Transverse colon (tissue), 4 donors: ENCODE results near the gene PRH2. TPM values are rescaled to one million over a fixed set of nuclear protein-coding genes. Genes with fewer than 3 reads are reported as not detected.

ENCODE experiments used
- DNase-seq: peaks from one replicate; pipeline ENCODE4 v3.0.0-alpha.2; 2019
- H3K27ac ChIP-seq, 4 donors: fragments of 200-600 bp; sonication (generic); 2 replicates each; pipeline ENCODE4 v1.5.1; 2016 to 2018; ENCODE audit warnings: inconsistent platforms in 4 of 4
- H3K27me3 ChIP-seq: fragments of 200-600 bp; sonication (generic); 2 replicates; pipeline ENCODE4 v1.5.1; 2017; ENCODE audit warnings: inconsistent platforms
- H3K36me3 ChIP-seq, 4 donors: fragments of 200-600 bp; sonication (generic); 2 replicates each; pipeline ENCODE4 v1.5.1; 2017 to 2019; ENCODE audit warnings: inconsistent platforms in 4 of 4
- H3K4me1 ChIP-seq, 4 donors: fragments of 200-600 bp; sonication (generic); 2 replicates each; pipeline ENCODE4 v1.5.1; 2017 to 2020; ENCODE audit warnings: inconsistent platforms in 4 of 4
- H3K4me3 ChIP-seq, 4 donors: fragments of 200-600 bp; sonication (generic); 1 replicate in 1 of 4; 2 replicates in 3 of 4; pipeline versions ENCODE4 v1.5.1 to v1.6.1; 2017 to 2019; ENCODE audit warnings: inconsistent platforms in 4 of 4
- H3K9me3 ChIP-seq, 2 donors: fragments of 200-600 bp; sonication (generic); 2 replicates each; pipeline ENCODE4 v1.5.1; 2017 to 2019; ENCODE audit warnings: inconsistent platforms in 2 of 2
- EP300 ChIP-seq: sonication (generic); formaldehyde crosslinking; IDR thresholded peaks from one replicate; pipeline ENCODE4 v1.6.1; 2017; ENCODE audit warnings: antibody characterized with exemption, low read depth
- POLR2A ChIP-seq: fragments of 450-650 bp; IDR thresholded peaks from one replicate; pipeline ENCODE4 v1.6.1; 2016; ENCODE audit warnings: antibody characterized with exemption, mild to moderate bottlenecking, moderate library complexity
- POLR2AphosphoS5 ChIP-seq, 3 donors: sonication (generic); formaldehyde crosslinking; IDR thresholded peaks; one replicate each; pipeline ENCODE4 v1.6.1; 2016; ENCODE audit warnings: antibody characterized with exemption in 3 of 3
- WGBS, 2 donors: methylation state at CpG; one replicate each; pipeline ENCODE4 v1.1.5; 2018; ENCODE audit warnings: low coverage in 1 of 2; 5-methylcytosine and 5-hydroxymethylcytosine counted together
- in situ Hi-C, 4 donors: fragments of 200-750 bp; cut with MboI; loops; one replicate each; pipeline versions ENCODE4 v1.15.0 to v1.15.1; 2017; ENCODE audit warnings: low sequenced_read_pairs in 3 of 4, low pct_ligation_motif_present in 1 of 4, low pct_unique_long_range_greater_than_20kb in 1 of 4
- intact Hi-C: fragments of 100-400 bp; cut with DNase I; formaldehyde crosslinking; loops from one replicate; pipeline ENCODE4 v1.15.1; 2023; ENCODE audit warnings: low total_unique reads
- total RNA-seq, 4 donors: library from RNA; depleted of rRNA; stranded (reverse); fragments of >200 nt; gene quantifications; one replicate each; pipeline ENCODE4 v1.1.0, GENCODE V29; 2016
- TF ChIP-seq, protein P1 (sequence below), 5 experiments: fragments of 200-600 bp in 3 of 5; fragments of 450-650 bp in 2 of 5; sonication (generic) in 3 of 5; IDR thresholded peaks; 1 replicate in 2 of 5; 2 replicates in 3 of 5; pipeline ENCODE4 v1.5.1; 2016 to 2017; ENCODE audit warnings: antibody characterized with exemption in 5 of 5, inconsistent platforms in 3 of 5, mild to moderate bottlenecking in 2 of 5, moderate library complexity in 1 of 5

PRH2 gene
- total RNA-seq, result not detected

DNA sequence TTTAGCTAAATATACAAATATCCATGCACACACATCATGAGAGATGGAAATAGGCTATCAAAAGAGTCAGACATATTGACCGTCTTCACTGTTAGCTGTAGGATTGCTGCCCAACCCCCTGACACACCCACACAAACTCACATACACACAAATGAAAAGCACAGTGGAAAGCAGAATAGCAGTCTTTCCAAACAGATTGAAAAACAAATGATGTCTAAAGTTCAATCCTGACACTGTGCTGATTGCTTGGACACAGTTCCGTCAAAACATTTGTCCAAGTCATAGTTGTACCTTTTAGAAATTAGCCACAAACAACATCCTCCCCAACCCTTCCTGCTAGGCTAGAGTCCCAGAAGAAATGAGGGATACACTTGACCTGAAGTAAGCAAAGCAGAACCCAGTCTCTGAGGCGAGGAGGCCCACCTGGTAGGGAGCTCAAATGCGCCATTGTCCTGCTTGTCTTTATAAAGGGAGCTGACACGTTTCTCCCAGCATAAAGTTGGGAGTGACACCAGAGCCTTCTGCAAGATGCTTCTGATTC is at the start of gene PRH2:
PRH2 (plus strand) TSS at position 491 of the 541 bp plus-strand sequence; CDS start at position 529, 38 bp downstream.
- Histone ChIP-seq H3K27ac (no peak within 1 kb of the TSS), H3K36me3 (no peaks in the 10 kb centered on the region), H3K4me3 (no peak within 1 kb of the TSS), H3K9me3 (no peaks in the 10 kb centered on the region), H3K4me1 (no peaks in the 10 kb centered on the region), H3K27me3 (no peaks in the 10 kb centered on the region)
- 95 to 100% methylated on average over 1 to 5 of the region's 5 CpGs for WGBS, 2 donors
- in situ Hi-C loops, result no loop called here
- TF ChIP-seq EP300 (no peak), POLR2AphosphoS5 (IDR thresholded peaks at IDR 0.05) (no peak), POLR2A (no peak)
- TF ChIP-seq, protein P1, sequence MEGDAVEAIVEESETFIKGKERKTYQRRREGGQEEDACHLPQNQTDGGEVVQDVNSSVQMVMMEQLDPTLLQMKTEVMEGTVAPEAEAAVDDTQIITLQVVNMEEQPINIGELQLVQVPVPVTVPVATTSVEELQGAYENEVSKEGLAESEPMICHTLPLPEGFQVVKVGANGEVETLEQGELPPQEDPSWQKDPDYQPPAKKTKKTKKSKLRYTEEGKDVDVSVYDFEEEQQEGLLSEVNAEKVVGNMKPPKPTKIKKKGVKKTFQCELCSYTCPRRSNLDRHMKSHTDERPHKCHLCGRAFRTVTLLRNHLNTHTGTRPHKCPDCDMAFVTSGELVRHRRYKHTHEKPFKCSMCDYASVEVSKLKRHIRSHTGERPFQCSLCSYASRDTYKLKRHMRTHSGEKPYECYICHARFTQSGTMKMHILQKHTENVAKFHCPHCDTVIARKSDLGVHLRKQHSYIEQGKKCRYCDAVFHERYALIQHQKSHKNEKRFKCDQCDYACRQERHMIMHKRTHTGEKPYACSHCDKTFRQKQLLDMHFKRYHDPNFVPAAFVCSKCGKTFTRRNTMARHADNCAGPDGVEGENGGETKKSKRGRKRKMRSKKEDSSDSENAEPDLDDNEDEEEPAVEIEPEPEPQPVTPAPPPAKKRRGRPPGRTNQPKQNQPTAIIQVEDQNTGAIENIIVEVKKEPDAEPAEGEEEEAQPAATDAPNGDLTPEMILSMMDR (IDR thresholded peaks at IDR 0.05), result no peak
- DNase-seq, result no peak
- intact Hi-C loops, result no loop called here

DNA sequence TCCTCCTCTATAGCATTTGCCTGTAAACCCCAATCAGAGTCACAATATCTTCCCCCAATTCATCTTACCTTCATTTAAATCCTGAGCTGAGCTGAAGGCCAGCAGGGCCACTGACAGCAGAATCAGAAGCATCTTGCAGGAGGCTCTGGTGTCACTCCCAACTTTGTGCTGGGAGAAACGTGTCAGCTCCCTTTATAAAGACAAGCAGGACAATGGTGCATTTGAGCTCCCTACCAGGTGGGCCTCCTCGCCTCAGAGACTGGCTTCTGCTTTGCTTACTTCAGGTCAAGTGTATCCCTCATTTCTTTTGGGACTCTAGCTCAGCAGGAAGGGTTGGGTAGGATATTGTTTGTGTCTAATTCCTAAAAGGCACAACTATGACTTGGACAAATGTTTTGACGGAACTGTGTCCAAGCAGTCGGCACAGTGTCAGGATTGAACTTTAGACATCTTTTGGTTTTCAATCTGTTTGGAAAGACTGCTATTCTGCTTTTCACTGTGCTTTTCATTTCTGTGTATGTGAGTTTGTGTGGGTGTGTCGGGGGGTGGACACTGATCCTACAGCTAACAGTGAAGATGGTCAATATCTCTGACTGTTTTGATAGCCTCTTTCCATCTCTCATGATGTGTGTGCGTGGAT is 44.8 kb upstream of the PRH2 start, which contains the start of gene PRH1:
PRH1 (minus strand) TSS at position 170 of the 640 bp plus-strand sequence; CDS start at position 132, 38 bp downstream.
- no peak within 1 kb of the TSS for H3K4me3 ChIP-seq
- H3K36me3 ChIP-seq, result no peaks in the 10 kb centered on the region
- TF ChIP-seq POLR2A (no peak), POLR2AphosphoS5 (IDR thresholded peaks at IDR 0.05) (no peak), EP300 (no peak)
- TF ChIP-seq, protein P1 (IDR thresholded peaks at IDR 0.05), result no peak
- H3K4me1 ChIP-seq, result no peaks in the 10 kb centered on the region
- H3K27ac ChIP-seq, result no peak within 1 kb of the TSS
- 94 to 95% methylated on average over 4 to 6 of the region's 6 CpGs for WGBS, 2 donors
- in situ Hi-C loops (no loop called here), intact Hi-C loops (loop anchor here (10.0 kb wide), 1 partner anchor 1729 kb away; no protein-coding TSS in a partner anchor)
- no peak for DNase-seq
- no peaks in the 10 kb centered on the region for H3K9me3 ChIP-seq
- H3K27me3 ChIP-seq, result no peaks in the 10 kb centered on the region

DNA sequence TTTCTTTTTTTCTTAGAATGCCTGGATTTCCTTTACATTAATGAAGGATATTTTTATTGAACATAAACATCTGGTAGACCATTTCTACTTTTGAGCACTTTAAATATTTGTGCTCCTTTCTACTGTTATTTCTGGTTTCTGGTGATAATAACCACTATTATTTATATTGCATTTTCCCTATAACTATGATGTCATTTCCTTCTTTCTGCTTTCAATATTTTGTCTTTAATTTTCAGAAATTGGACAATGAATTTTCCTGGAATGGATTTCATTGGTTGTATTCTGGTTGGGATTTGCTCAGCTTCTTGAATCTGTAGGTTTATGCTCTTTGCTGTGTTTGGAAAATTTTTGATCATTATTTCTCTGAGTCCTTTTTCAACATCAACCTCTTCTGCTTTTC is 39.8 kb upstream of the PRH2 start:
- intact Hi-C loops (loop anchor here (10.0 kb wide), 1 partner anchor 1734 kb away; no protein-coding TSS in a partner anchor), in situ Hi-C loops (no loop called here)
- no peaks in the 10 kb centered on the region for H3K27me3 ChIP-seq
- no peak for TF ChIP-seq POLR2AphosphoS5 (IDR thresholded peaks at IDR 0.05)
- no peak for TF ChIP-seq POLR2A
- TF ChIP-seq, protein P1 (IDR thresholded peaks at IDR 0.05), result no peak
- TF ChIP-seq EP300, result no peak
- no peak overlapping the region for H3K4me3 ChIP-seq
- H3K36me3 ChIP-seq, result no peaks in the 10 kb centered on the region
- DNase-seq, result no peak
- no peaks in the 10 kb centered on the region for H3K9me3 ChIP-seq
- no peak overlapping the region for H3K27ac ChIP-seq
- peaks cover 0 to 10% (median 6%) of the 10 kb centered on the region in 4 donors for H3K4me1 ChIP-seq

DNA sequence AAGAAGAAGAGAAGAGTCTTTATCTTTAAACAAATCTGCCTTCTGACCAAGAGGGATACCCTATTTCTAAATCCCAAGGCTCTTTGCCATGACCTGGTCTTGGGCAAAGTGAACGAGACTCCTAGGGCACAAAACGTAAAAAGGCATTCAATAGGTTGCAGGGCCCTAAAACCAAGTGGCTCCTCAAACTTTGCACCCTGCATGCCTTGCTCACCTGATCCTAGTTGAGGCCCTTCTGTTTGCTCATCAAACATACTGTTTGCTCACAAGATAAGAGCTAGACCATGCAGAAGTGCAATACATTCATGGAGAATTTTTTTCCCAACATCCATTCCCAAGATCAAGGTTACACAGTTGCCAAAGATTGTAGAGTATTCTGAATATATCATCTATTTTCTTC is 37.1 kb upstream of the PRH2 start:
- in situ Hi-C loops, result no loop called here
- TF ChIP-seq, protein P1 (IDR thresholded peaks at IDR 0.05), result no peak
- TF ChIP-seq POLR2A (no peak), POLR2AphosphoS5 (IDR thresholded peaks at IDR 0.05) (no peak), EP300 (no peak)
- H3K4me1 ChIP-seq, result peaks cover 0 to 10% (median 6%) of the 10 kb centered on the region in 4 donors
- intact Hi-C loops, result no loop called here
- DNase-seq, result peak; percentile 10
- H3K36me3 ChIP-seq, result no peaks in the 10 kb centered on the region
- H3K4me3 ChIP-seq, result no peak overlapping the region
- no peak overlapping the region for H3K27ac ChIP-seq
- 50 to 58% methylated on average over 2 of the region's 2 CpGs for WGBS, 2 donors
- H3K9me3 ChIP-seq, result no peaks in the 10 kb centered on the region
- no peaks in the 10 kb centered on the region for H3K27me3 ChIP-seq
